Parathyroid adenoma (tissue), 2 donors: Measurements from ENCODE around the gene ZNHIT3.
A peak's percentile ranks its signal among the peaks of the same experiment; 100 is the strongest.
"Not testable (repeated sequence)": the region's sequence is repeated elsewhere in the genome, so short reads cannot be mapped to it uniquely, and the experiment has no call there.

Experiments
- H2AFZ ChIP-seq: fragments of 300-600 bp; sonication (generic); one replicate; pipeline ENCODE4 v1.7.0; 2017; ENCODE audit warnings: antibody characterized with exemption, mild to moderate bottlenecking
- H3K27ac ChIP-seq: fragments of 300-600 bp; sonication (generic); one replicate; pipeline ENCODE4 v1.7.0; 2017
- H3K27me3 ChIP-seq: fragments of 300-600 bp; sonication (generic); one replicate; pipeline ENCODE4 v1.7.0; 2017; ENCODE audit warnings: low read length; ENCODE audit not compliant: control insufficient read depth, insufficient read depth
- H3K36me3 ChIP-seq: fragments of 300-600 bp; sonication (generic); one replicate; pipeline ENCODE4 v1.7.0; 2017; ENCODE audit warnings: low read length; ENCODE audit not compliant: control insufficient read depth, insufficient read depth
- H3K4me1 ChIP-seq: fragments of 300-600 bp; sonication (generic); one replicate; pipeline ENCODE4 v1.7.0; 2017; ENCODE audit warnings: control low read depth
- H3K4me2 ChIP-seq: fragments of 300-600 bp; sonication (generic); one replicate; pipeline ENCODE4 v1.7.0; 2017; ENCODE audit warnings: low read length
- H3K4me3 ChIP-seq: fragments of 300-600 bp; sonication (generic); one replicate; pipeline ENCODE4 v1.7.0; 2017; ENCODE audit warnings: low read depth, low read length
- H3K79me2 ChIP-seq: fragments of 300-600 bp; sonication (generic); one replicate; pipeline ENCODE4 v1.7.0; 2017; ENCODE audit warnings: control low read depth
- H3K9ac ChIP-seq: fragments of 300-600 bp; sonication (generic); one replicate; pipeline ENCODE4 v1.7.0; 2017; ENCODE audit warnings: mild to moderate bottlenecking
- H3K9me3 ChIP-seq: fragments of 300-600 bp; sonication (generic); one replicate; pipeline ENCODE4 v1.7.0; 2017; ENCODE audit warnings: low read length; ENCODE audit not compliant: control insufficient read depth
- CTCF ChIP-seq: fragments of 300-600 bp; sonication (generic); IDR thresholded peaks from one replicate; pipeline ENCODE4 v1.7.0; 2017; ENCODE audit warnings: antibody characterized with exemption, mild to moderate bottlenecking
- donor health status: primary hyperparathyroidism.

The ZNHIT3 gene

GRCh38 chr17:36482611-36483504, 3.6 kb upstream of the ZNHIT3 start:
- H3K9ac ChIP-seq, result no peak overlapping the region
- peak overlapping the region; percentile 13 for H3K27ac ChIP-seq
- H3K4me2 ChIP-seq, result peak overlapping the region; percentile 66
- H3K79me2 ChIP-seq, result peaks cover 10% of the 10 kb centered on the region
- TF ChIP-seq CTCF, result peak; percentile 97
- peaks cover 5% of the 10 kb centered on the region for H3K4me1 ChIP-seq
- H2AFZ ChIP-seq, result peak overlapping the region; percentile 86
- no peaks in the 10 kb centered on the region for H3K9me3 ChIP-seq
- H3K4me3 ChIP-seq, result peak overlapping the region; percentile 49
- H3K27me3 ChIP-seq, result no peaks in the 10 kb centered on the region
- H3K36me3 ChIP-seq, result no peaks in the 10 kb centered on the region

- not testable (repeated sequence) for H3K4me1 ChIP-seq, H3K36me3 ChIP-seq, H3K27me3 ChIP-seq, H3K9ac ChIP-seq, H3K4me3 ChIP-seq, H3K79me2 ChIP-seq, H3K4me2 ChIP-seq, H3K9me3 ChIP-seq, H3K27ac ChIP-seq, H2AFZ ChIP-seq
Observed at GRCh38 chr17:36484021-36484420, 2.5 kb upstream of the ZNHIT3 start.

- Histone ChIP-seq H3K9me3 (no peaks in the 10 kb centered on the region), H3K27ac (no peak overlapping the region), H3K9ac (no peak overlapping the region), H3K4me2 (no peak overlapping the region), H3K36me3 (no peaks in the 10 kb centered on the region), H3K79me2 (peaks cover 10% of the 10 kb centered on the region), H3K4me1 (peaks cover 5% of the 10 kb centered on the region), H2AFZ (no peak overlapping the region), H3K4me3 (no peak overlapping the region), H3K27me3 (no peaks in the 10 kb centered on the region)
- TF ChIP-seq CTCF, result no peak
Observed at GRCh38 chr17:36485027-36485426, 1.5 kb upstream of the ZNHIT3 start.

GRCh38 chr17:36485805-36486203, 677 bp upstream of the ZNHIT3 start:
- Histone ChIP-seq H3K27me3 (no peaks in the 10 kb centered on the region), H3K27ac (no peak overlapping the region), H2AFZ (peak overlapping the region; percentile 90), H3K4me1 (peaks cover 5% of the 10 kb centered on the region), H3K79me2 (peaks cover 10% of the 10 kb centered on the region), H3K9ac (no peak overlapping the region), H3K36me3 (no peaks in the 10 kb centered on the region), H3K4me2 (peak overlapping the region; percentile 79), H3K9me3 (no peaks in the 10 kb centered on the region), H3K4me3 (peak overlapping the region; percentile 73)
- TF ChIP-seq CTCF, result no peak

- H3K9me3 ChIP-seq, result no peaks in the 10 kb centered on the region
- no peaks in the 10 kb centered on the region for H3K36me3 ChIP-seq
- no peak overlapping the region for H2AFZ ChIP-seq
- H3K27ac ChIP-seq, result no peak overlapping the region
- no peak overlapping the region for H3K9ac ChIP-seq
- H3K27me3 ChIP-seq, result no peaks in the 10 kb centered on the region
- H3K4me3 ChIP-seq, result no peak overlapping the region
- peaks cover 10% of the 10 kb centered on the region for H3K4me1 ChIP-seq
- H3K79me2 ChIP-seq, result peaks cover 2% of the 10 kb centered on the region
- H3K4me2 ChIP-seq, result no peak overlapping the region
- no peak for TF ChIP-seq CTCF
Observed at GRCh38 chr17:36493956-36494355, 7.5 kb downstream of the ZNHIT3 start.
